Gastrocnemius medialis (tissue), 4 donors: ENCODE measurements around the gene ZNF768.

Source experiments
- CTCF ChIP-seq, 5 experiments: fragments of 450-650 bp in 3 of 5; fragments of 200-600 bp in 2 of 5; sonication (generic) in 2 of 5; IDR thresholded peaks in 4 of 5; conservative IDR thresholded peaks in 1 of 5; 1 replicate in 4 of 5; 2 replicates in 1 of 5; pipeline ENCODE4 v1.5.1; 2016 to 2019; ENCODE audit warnings: antibody characterized with exemption in 5 of 5, mild to moderate bottlenecking in 3 of 5, moderate library complexity in 3 of 5
- POLR2A ChIP-seq, 2 donors: fragments of 450-650 bp; IDR thresholded peaks; one replicate each; pipeline ENCODE4 v1.6.1; 2017; ENCODE audit warnings: antibody characterized with exemption in 2 of 2, mild to moderate bottlenecking in 2 of 2, moderate library complexity in 2 of 2

- TF ChIP-seq CTCF (IDR thresholded peaks at IDR 0.05 in 4 of 5, conservative IDR thresholded peaks at IDR 0.05 in 1 of 5) (no peak), POLR2A (IDR thresholded peaks at IDR 0.05) (no peak)
Measured at GRCh38 chr16:30554557-30555314, 28.4 kb upstream of the ZNF768 start.
